D341Med (cell line): Measurements from ENCODE around the gene RBAK.
"Not testable (repeated sequence)": the region's sequence is repeated elsewhere in the genome, so short reads cannot be mapped to it uniquely, and the experiment has no call there.

Source experiments
- DNase-seq: peaks from one replicate; pipeline ENCODE4 v3.0.0; 2012; ENCODE audit warnings: low spot score

RBAK gene

GRCh38 chr7:5051731-5052130 lies 6.1 kb downstream of the RBAK start:
- not testable (repeated sequence) for DNase-seq

GRCh38 chr7:5053175-5053574 lies 7.5 kb downstream of the RBAK start:
- no peak for DNase-seq

GRCh38 chr7:5063698-5064097 lies 18.0 kb downstream of the RBAK start:
- no peak for DNase-seq

- DNase-seq = no peak
These were observed 18.9 kb downstream of the RBAK start for GRCh38 chr7:5064391-5065106.

GRCh38 chr7:5065107-5065407 lies 19.4 kb downstream of the RBAK start:
- no peak for DNase-seq

GRCh38 chr7:5068521-5068920 lies 22.9 kb downstream of the RBAK start:
- no peak for DNase-seq

- DNase-seq = no peak
These were observed 24.5 kb downstream of the RBAK start for GRCh38 chr7:5070206-5070605.

GRCh38 chr7:5075187-5075586 lies 29.5 kb downstream of the RBAK start:
- not testable (repeated sequence) for DNase-seq

GRCh38 chr7:5077740-5078139 lies 32.1 kb downstream of the RBAK start:
- no peak for DNase-seq

GRCh38 chr7:5082806-5083205 lies 37.1 kb downstream of the RBAK start:
- DNase-seq = no peak

GRCh38 chr7:5083311-5083711 lies 37.7 kb downstream of the RBAK start:
- DNase-seq = no peak

GRCh38 chr7:5086256-5086655 lies 40.6 kb downstream of the RBAK start:
- no peak for DNase-seq

GRCh38 chr7:5088228-5088833 lies 42.7 kb downstream of the RBAK start:
- not testable (repeated sequence) for DNase-seq

GRCh38 chr7:5088906-5089305 lies 43.2 kb downstream of the RBAK start:
- no peak for DNase-seq

- DNase-seq = no peak
These were observed 48.3 kb downstream of the RBAK start for GRCh38 chr7:5093948-5094347.

- DNase-seq = no peak
These were observed 49.0 kb downstream of the RBAK start for GRCh38 chr7:5094641-5095040.

- DNase-seq = no peak
These were observed 70.7 kb downstream of the RBAK start for GRCh38 chr7:5116359-5116758.

GRCh38 chr7:5117095-5117970 lies 71.7 kb downstream of the RBAK start:
- no peak for DNase-seq
